Activated CD8-positive, alpha-beta memory T cell treated with anti-CD3 and anti-CD28 coated beads for 24 hours (primary cell): ENCODE data around the gene ECI2.

Experiments
- DNase-seq: peaks from one replicate; pipeline ENCODE4 v3.0.0-alpha.2; 2020

The ECI2 gene, protein sequence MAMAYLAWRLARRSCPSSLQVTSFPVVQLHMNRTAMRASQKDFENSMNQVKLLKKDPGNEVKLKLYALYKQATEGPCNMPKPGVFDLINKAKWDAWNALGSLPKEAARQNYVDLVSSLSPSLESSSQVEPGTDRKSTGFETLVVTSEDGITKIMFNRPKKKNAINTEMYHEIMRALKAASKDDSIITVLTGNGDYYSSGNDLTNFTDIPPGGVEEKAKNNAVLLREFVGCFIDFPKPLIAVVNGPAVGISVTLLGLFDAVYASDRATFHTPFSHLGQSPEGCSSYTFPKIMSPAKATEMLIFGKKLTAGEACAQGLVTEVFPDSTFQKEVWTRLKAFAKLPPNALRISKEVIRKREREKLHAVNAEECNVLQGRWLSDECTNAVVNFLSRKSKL

GRCh38 chr6:4134841-4135664 is at the start of gene ECI2:
Gene ECI2 (minus strand): TSS chr6:4135575. CDS start chr6:4135560, 15 bp downstream.
- no peak for DNase-seq

GRCh38 chr6:4180652-4181255 is 45.4 kb upstream of the ECI2 start:
- peak; percentile 55 for DNase-seq

GRCh38 chr6:4179960-4180651 is 44.7 kb upstream of the ECI2 start:
- no peak for DNase-seq

DNA sequence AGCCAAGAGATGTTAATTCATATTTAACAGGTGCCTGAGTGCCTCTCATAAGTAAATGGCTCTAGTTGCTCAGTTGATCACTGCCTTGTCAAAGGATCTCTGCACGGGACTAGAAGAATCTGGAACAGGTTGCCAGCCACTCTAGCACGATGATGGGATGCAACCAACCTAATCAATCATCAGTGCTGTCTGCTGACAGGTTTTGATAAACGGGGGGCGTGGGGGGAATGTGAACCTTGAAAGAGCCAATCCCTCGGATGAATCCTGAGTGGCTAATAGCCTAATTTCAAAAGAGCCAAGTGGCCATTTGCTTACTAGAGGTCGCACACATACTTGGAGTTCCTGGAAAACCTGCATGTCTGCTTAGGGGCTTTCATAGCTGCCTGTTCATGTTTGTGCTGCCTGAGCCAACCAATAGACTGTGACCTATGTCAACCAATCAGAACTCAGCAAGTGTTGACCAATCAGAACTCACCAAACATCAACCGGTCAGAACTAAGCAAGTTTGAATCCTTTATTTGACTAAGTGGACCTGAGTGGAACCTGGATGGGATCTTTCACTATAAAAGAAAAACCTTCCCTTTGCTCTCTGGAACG is 43.5 kb upstream of the ECI2 start:
- no peak for DNase-seq

GRCh38 chr6:4176907-4177306 is 41.5 kb upstream of the ECI2 start:
- no peak for DNase-seq

GRCh38 chr6:4174042-4174441 is 38.7 kb upstream of the ECI2 start:
- no peak for DNase-seq

GRCh38 chr6:4172368-4172767 is 37.0 kb upstream of the ECI2 start:
- DNase-seq = no peak

- DNase-seq = no peak
Measured at GRCh38 chr6:4170297-4170696, 34.9 kb upstream of the ECI2 start.

- DNase-seq = no peak
Measured at GRCh38 chr6:4169028-4169789, 33.8 kb upstream of the ECI2 start.

- DNase-seq = no peak
Measured at GRCh38 chr6:4167833-4168232, 32.5 kb upstream of the ECI2 start.

- no peak for DNase-seq
Measured at GRCh38 chr6:4167123-4167522, 31.7 kb upstream of the ECI2 start.

DNA sequence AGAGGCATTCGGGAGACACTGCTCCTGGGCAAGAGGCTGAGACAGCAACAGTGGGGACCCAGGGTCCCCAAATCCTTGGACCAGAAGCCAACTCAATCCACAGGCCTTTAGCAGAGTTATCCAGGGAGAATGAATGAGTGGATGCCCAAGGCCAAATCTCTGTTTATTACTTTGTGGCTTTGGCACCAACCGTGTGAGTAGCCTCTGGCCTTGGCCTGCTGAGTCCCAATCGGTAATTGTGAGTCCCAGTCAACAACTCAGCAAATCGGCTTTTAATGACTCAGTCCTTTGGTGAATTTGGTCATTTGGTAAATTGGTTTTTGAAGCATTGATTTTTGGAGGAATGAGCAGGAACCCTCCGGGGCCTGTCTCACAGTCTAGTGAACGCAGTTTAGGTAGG is 29.1 kb upstream of the ECI2 start:
- no peak for DNase-seq

- no peak for DNase-seq
Measured at GRCh38 chr6:4164117-4164442, 28.7 kb upstream of the ECI2 start.

DNA sequence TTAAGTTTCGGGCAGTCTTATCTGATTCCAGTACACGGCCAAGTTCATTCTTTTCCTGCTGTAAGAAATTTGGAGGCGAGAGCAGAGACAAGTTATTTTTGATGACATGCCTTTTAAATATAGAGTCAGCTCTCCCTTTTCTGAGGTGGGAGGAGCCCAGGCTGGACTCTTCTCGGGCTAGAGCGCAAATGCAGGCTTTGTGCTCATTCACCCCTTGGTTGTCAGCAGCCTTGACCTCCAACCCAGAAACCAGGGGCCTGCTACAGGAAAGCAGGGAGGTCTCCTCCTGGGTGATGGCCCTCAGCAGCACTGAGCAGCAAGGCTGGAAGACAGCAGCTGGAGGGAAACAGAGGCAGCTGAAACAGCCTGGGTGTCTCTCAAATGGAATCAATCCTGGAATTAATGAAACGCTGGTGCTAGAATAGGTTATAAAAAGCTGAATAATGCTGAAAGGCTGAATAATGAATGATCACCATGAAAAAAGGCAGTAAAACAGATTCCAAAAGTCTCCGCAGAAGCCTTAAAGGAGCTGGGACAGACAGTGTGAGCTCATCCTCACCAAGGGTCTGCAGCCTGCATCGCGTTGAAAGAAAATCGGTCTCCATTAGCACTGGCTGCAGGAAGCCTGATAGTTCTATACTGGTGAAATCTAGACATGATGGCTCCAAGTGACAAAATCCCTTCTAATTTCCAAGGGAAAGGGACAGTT is 28.2 kb upstream of the ECI2 start:
- no peak for DNase-seq

GRCh38 chr6:4162370-4162769 is 27.0 kb upstream of the ECI2 start:
- no peak for DNase-seq

GRCh38 chr6:4159491-4159890 is 24.1 kb upstream of the ECI2 start:
- no peak for DNase-seq

DNA sequence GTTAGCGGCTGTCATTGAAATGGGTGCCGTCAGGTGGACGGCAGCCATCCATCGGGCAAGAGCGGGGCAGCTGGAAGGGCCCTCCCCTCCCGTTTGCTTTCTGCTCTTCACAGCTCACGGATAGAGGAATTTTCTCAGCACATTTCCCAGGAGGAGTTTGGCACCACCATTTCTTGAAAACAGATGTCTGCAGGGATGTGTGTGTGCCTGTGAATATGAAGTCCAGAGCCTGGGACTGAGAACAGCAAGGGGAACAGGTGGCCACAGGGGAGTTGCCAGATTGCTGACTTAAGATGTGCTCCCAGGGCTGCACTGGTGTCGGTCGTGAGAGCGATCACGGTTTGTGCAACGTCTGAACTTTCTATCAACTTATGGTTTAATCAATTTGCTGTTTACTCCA is 22.1 kb upstream of the ECI2 start:
- DNase-seq = no peak

DNA sequence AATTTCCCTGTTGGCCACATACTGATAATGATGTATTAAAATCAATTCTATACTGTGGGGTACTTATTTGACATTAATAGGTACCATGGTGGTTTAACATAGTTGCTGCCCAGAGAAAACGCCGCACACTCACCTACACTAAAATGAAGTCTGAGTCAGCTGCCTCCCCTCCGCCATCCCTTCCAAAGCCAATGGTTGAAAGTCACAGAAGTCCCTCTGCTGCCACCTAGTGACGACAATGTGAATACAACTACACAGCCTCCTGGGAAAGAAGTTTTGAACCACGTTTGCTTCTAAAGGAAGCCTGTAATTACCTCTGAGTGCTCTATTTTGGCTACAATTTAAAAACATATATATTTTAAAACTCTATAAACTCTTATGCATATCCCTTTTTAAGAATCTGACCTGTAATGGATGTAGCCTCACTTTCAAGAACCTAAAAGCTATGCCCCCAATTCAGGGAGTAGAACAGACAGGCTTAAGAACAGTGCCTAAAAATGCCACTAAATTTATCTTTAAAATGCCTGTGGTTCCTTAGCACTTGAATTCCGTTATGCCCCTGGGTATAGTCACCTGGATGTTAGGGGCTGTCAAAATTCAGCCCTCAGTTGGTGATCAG is 20.6 kb upstream of the ECI2 start:
- peak; percentile 85 for DNase-seq

DNA sequence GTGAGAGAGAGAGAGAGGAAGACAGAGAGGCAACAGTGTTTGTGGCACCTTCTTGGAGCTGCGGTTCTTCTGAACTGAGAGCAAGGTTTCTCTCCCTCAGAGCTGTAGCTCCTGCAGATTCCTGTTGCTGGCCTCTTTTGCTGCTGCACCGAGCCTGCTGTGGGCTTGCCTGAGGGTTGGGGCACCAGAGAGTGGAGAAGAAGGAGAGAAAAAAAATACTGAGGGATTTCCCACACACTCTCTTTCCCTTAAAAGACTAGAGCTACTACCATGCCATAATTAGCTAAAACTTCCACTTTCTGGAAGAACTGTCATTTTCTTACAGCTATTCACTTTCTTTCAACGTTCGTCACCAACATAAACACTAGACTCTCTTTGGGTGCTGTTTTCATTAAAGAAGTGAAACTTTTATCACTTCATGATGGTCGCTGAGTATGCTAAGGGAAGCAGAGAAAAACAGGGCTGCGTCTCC is 18.2 kb upstream of the ECI2 start:
- DNase-seq = no peak

GRCh38 chr6:4145083-4145482 is 9.7 kb upstream of the ECI2 start:
- no peak for DNase-seq

- no peak for DNase-seq
Measured at GRCh38 chr6:4139272-4139671, 3.9 kb upstream of the ECI2 start.
